Activated naive CD4-positive, alpha-beta T cell treated with anti-CD3 and anti-CD28 coated beads for 36 hours (primary cell): ENCODE measurements around the gene ADAMTS9. TPM values are rescaled to one million over a fixed set of nuclear protein-coding genes. Genes with fewer than 3 reads are reported as not detected.

Source experiments
- CTCF ChIA-PET: fragments of 350-600 bp; sonication (Branson Sonifier 250); formaldehyde crosslinking; loops from one replicate; lab custom pipeline; 2021; ENCODE audit warnings: antibody characterized with exemption; lab: Charles Lee
- DNase-seq: peaks from one replicate; pipeline ENCODE4 v3.0.0-alpha.2; 2020
- H3K27ac Mint-ChIP-seq: one replicate; pipeline ENCODE4 v1.8.0; 2021; ENCODE audit warnings: mild to moderate bottlenecking, mixed read lengths
- H3K27me3 Mint-ChIP-seq: one replicate; pipeline ENCODE4 v1.8.0; 2021; ENCODE audit warnings: low read depth, mixed read lengths
- H3K36me3 Mint-ChIP-seq: one replicate; pipeline ENCODE4 v1.8.0; 2021; ENCODE audit warnings: low read depth, mixed read lengths
- H3K4me1 Mint-ChIP-seq: one replicate; pipeline ENCODE4 v1.8.0; 2021; ENCODE audit warnings: low read depth, mixed read lengths
- H3K4me3 Mint-ChIP-seq: one replicate; pipeline ENCODE4 v1.8.0; 2021; ENCODE audit warnings: mild to moderate bottlenecking, moderate library complexity, mixed read lengths
- H3K9me3 Mint-ChIP-seq: one replicate; pipeline ENCODE4 v1.8.0; 2021; ENCODE audit warnings: mixed read lengths
- intact Hi-C: fragments of 100-400 bp; cut with micrococcal nuclease; formaldehyde crosslinking; loops from one replicate; pipeline ENCODE4 v1.15.1; 2023
- total RNA-seq, 2 experiments: library from RNA; stranded (reverse); gene quantifications; one replicate each; pipeline ENCODE4 v1.2.3, GENCODE V29; 2021

ADAMTS9 gene
- total RNA-seq, 2 experiments from 2014 or later, result not detected

- no peak overlapping the region for H3K4me3 Mint-ChIP-seq
These were observed 27.6 kb upstream of the ADAMTS9 start for GRCh38 chr3:64715211-64715982.

GRCh38 chr3:64708456-64708855 lies 20.7 kb upstream of the ADAMTS9 start:
- H3K27me3 Mint-ChIP-seq, result no peaks in the 10 kb centered on the region
- H3K4me1 Mint-ChIP-seq, result no peaks in the 10 kb centered on the region
- CTCF ChIA-PET, result no interaction called here
- intact Hi-C loops, result no loop called here
- no peak for DNase-seq
- H3K27ac Mint-ChIP-seq, result no peak overlapping the region
- peaks cover 7% of the 10 kb centered on the region for H3K9me3 Mint-ChIP-seq
- H3K4me3 Mint-ChIP-seq, result no peak overlapping the region
- H3K36me3 Mint-ChIP-seq, result no peaks in the 10 kb centered on the region

More at GRCh38 chr3:64715211-64715982, 27.6 kb upstream of the ADAMTS9 start:
- CTCF ChIA-PET, result no interaction called here
- Mint-ChIP-seq H3K9me3 (no peaks in the 10 kb centered on the region), H3K4me1 (no peaks in the 10 kb centered on the region), H3K36me3 (no peaks in the 10 kb centered on the region), H3K27ac (no peak overlapping the region), H3K27me3 (no peaks in the 10 kb centered on the region)
- DNase-seq, result no peak
- intact Hi-C loops, result no loop called here

GRCh38 chr3:64705946-64706345 lies 18.1 kb upstream of the ADAMTS9 start:
- no peak for DNase-seq
- Mint-ChIP-seq H3K27me3 (no peaks in the 10 kb centered on the region), H3K27ac (no peak overlapping the region), H3K4me1 (no peaks in the 10 kb centered on the region), H3K9me3 (peaks cover 7% of the 10 kb centered on the region), H3K4me3 (no peak overlapping the region), H3K36me3 (no peaks in the 10 kb centered on the region)
- intact Hi-C loops, result no loop called here
- CTCF ChIA-PET, result no interaction called here

- Mint-ChIP-seq H3K4me1 (no peaks in the 10 kb centered on the region), H3K27ac (no peak overlapping the region), H3K4me3 (no peak overlapping the region), H3K36me3 (no peaks in the 10 kb centered on the region), H3K27me3 (peaks cover 3% of the 10 kb centered on the region), H3K9me3 (no peaks in the 10 kb centered on the region)
- intact Hi-C loops, result no loop called here
- CTCF ChIA-PET, result no interaction called here
- no peak for DNase-seq
These were observed 9.1 kb upstream of the ADAMTS9 start for GRCh38 chr3:64696896-64697295.

GRCh38 chr3:64694114-64694513 lies 6.3 kb upstream of the ADAMTS9 start:
- Mint-ChIP-seq H3K9me3 (no peaks in the 10 kb centered on the region), H3K27ac (no peak overlapping the region), H3K4me1 (no peaks in the 10 kb centered on the region), H3K4me3 (no peak overlapping the region), H3K36me3 (no peaks in the 10 kb centered on the region), H3K27me3 (peaks cover 19% of the 10 kb centered on the region)
- DNase-seq, result no peak
- CTCF ChIA-PET, result no interaction called here
- intact Hi-C loops, result no loop called here

- H3K4me1 Mint-ChIP-seq, result peaks cover 5% of the 10 kb centered on the region
- no peak overlapping the region for H3K4me3 Mint-ChIP-seq
- H3K27me3 Mint-ChIP-seq, result peaks cover 28% of the 10 kb centered on the region
- intact Hi-C loops, result no loop called here
- no peak overlapping the region for H3K27ac Mint-ChIP-seq
- CTCF ChIA-PET, result no interaction called here
- H3K36me3 Mint-ChIP-seq, result no peaks in the 10 kb centered on the region
- H3K9me3 Mint-ChIP-seq, result no peaks in the 10 kb centered on the region
- no peak for DNase-seq
These were observed 5.2 kb upstream of the ADAMTS9 start for GRCh38 chr3:64693031-64693430.

- no peak overlapping the region for H3K4me3 Mint-ChIP-seq
- intact Hi-C loops, result no loop called here
- CTCF ChIA-PET, result no interaction called here
- no peaks in the 10 kb centered on the region for H3K9me3 Mint-ChIP-seq
- H3K27me3 Mint-ChIP-seq, result peaks cover 42% of the 10 kb centered on the region
- H3K4me1 Mint-ChIP-seq, result peaks cover 15% of the 10 kb centered on the region
- no peaks in the 10 kb centered on the region for H3K36me3 Mint-ChIP-seq
- DNase-seq, result no peak
- H3K27ac Mint-ChIP-seq, result no peak overlapping the region
These were observed 3.3 kb upstream of the ADAMTS9 start for GRCh38 chr3:64691051-64691450.

- CTCF ChIA-PET, result no interaction called here
- Mint-ChIP-seq H3K27ac (no peak overlapping the region), H3K4me1 (peaks cover 15% of the 10 kb centered on the region), H3K27me3 (peaks cover 57% of the 10 kb centered on the region), H3K9me3 (no peaks in the 10 kb centered on the region), H3K4me3 (no peak overlapping the region), H3K36me3 (no peaks in the 10 kb centered on the region)
- no peak for DNase-seq
- intact Hi-C loops, result no loop called here
These were observed 567 bp downstream of the ADAMTS9 start for GRCh38 chr3:64687086-64687780.

GRCh38 chr3:64686446-64686908 lies 1.3 kb downstream of the ADAMTS9 start:
- CTCF ChIA-PET, result no interaction called here
- Mint-ChIP-seq H3K4me3 (no peak overlapping the region), H3K36me3 (no peaks in the 10 kb centered on the region), H3K9me3 (no peaks in the 10 kb centered on the region), H3K27ac (no peak overlapping the region), H3K4me1 (peaks cover 15% of the 10 kb centered on the region), H3K27me3 (peaks cover 52% of the 10 kb centered on the region)
- intact Hi-C loops, result no loop called here
- DNase-seq, result no peak

GRCh38 chr3:64685800-64686445 lies 1.9 kb downstream of the ADAMTS9 start:
- Mint-ChIP-seq H3K4me1 (peaks cover 15% of the 10 kb centered on the region), H3K36me3 (no peaks in the 10 kb centered on the region), H3K27me3 (peaks cover 46% of the 10 kb centered on the region), H3K4me3 (no peak overlapping the region), H3K27ac (no peak overlapping the region), H3K9me3 (no peaks in the 10 kb centered on the region)
- no peak for DNase-seq
- CTCF ChIA-PET, result no interaction called here
- intact Hi-C loops, result no loop called here

GRCh38 chr3:64685331-64685799 lies 2.4 kb downstream of the ADAMTS9 start:
- Mint-ChIP-seq H3K27me3 (peaks cover 43% of the 10 kb centered on the region), H3K4me3 (no peak overlapping the region), H3K36me3 (no peaks in the 10 kb centered on the region), H3K9me3 (no peaks in the 10 kb centered on the region), H3K27ac (no peak overlapping the region), H3K4me1 (peaks cover 15% of the 10 kb centered on the region)
- intact Hi-C loops, result no loop called here
- DNase-seq, result no peak
- CTCF ChIA-PET, result no interaction called here

GRCh38 chr3:64684715-64685261 lies 3.0 kb downstream of the ADAMTS9 start:
- CTCF ChIA-PET, result no interaction called here

More at GRCh38 chr3:64684715-64685261, 3.0 kb downstream of the ADAMTS9 start:
- DNase-seq, result no peak
- intact Hi-C loops, result no loop called here
- Mint-ChIP-seq H3K4me3 (no peak overlapping the region), H3K4me1 (peaks cover 15% of the 10 kb centered on the region), H3K36me3 (no peaks in the 10 kb centered on the region), H3K27ac (no peak overlapping the region), H3K27me3 (peaks cover 40% of the 10 kb centered on the region), H3K9me3 (no peaks in the 10 kb centered on the region)
